Brain pericyte (primary cell): ENCODE data around the gene CYP2U1.

Experiments
- DNase-seq: peaks from one replicate; pipeline ENCODE4 v3.0.0-alpha.2; 2012; ENCODE audit warnings: low read depth, low spot score

CYP2U1 gene

GRCh38 chr4:107978716-107979451, 47.5 kb downstream of the CYP2U1 start:
- no peak for DNase-seq

GRCh38 chr4:107987916-107988762, 56.8 kb downstream of the CYP2U1 start:
- DNase-seq: no peak

- no peak for DNase-seq
Observed at GRCh38 chr4:107988763-107989035, 57.4 kb downstream of the CYP2U1 start.

- DNase-seq: no peak
Observed at GRCh38 chr4:107989162-107989536, 57.8 kb downstream of the CYP2U1 start.

- peak; percentile 68 for DNase-seq
Observed at GRCh38 chr4:107989537-107990386, 58.4 kb downstream of the CYP2U1 start, which contains the start of gene HADH. HADH (plus strand) TSS chr4:107989889; CDS start chr4:107989933, 44 bp downstream.

- no peak for DNase-seq
Observed at GRCh38 chr4:107991945-107992630, 60.7 kb downstream of the CYP2U1 start.

- no peak for DNase-seq
Observed at GRCh38 chr4:107993969-107994368, 62.6 kb downstream of the CYP2U1 start.

GRCh38 chr4:107994894-107995293, 63.5 kb downstream of the CYP2U1 start:
- no peak for DNase-seq

- DNase-seq: no peak
Observed at GRCh38 chr4:107996949-107997788, 65.8 kb downstream of the CYP2U1 start.

GRCh38 chr4:107997794-107998193, 66.4 kb downstream of the CYP2U1 start:
- DNase-seq: no peak

- DNase-seq: no peak
Observed at GRCh38 chr4:107999932-108000539, 68.7 kb downstream of the CYP2U1 start.

GRCh38 chr4:108001540-108002135, 70.3 kb downstream of the CYP2U1 start:
- DNase-seq: no peak
